ENCODE data around the gene LMAN2L. TPM values are rescaled to one million over a fixed set of nuclear protein-coding genes. Genes with fewer than 3 reads are reported as not detected.
A peak's percentile ranks its signal among the peaks of the same experiment; 100 is the strongest.

Gene LMAN2L
- total and polyA plus RNA-seq, 4 donors: 5.1 to 15.7 (median 12.1) TPM

GRCh38 chr2:96689431-96689991 is 50.4 kb downstream of the LMAN2L start:
- no peaks in the 10 kb centered on the region for H3K36me3 ChIP-seq (ENCODE audit: control insufficient read depth in 1 of 2, insufficient read depth in 2 of 2, low read length in 1 of 2)
- no peaks in the 10 kb centered on the region for H3K9me3 ChIP-seq (ENCODE audit: control insufficient read depth, low read length)
- 92 to 95% methylated on average over 14 of the region's 14 CpGs for WGBS, 2 donors
- intact Hi-C loops (cut with DNase I): no loop called here
- no peak overlapping the region for H3K27ac ChIP-seq (ENCODE audit: low read depth in 1 of 2, low read length in 2 of 2)
- DNase-seq (peak in 1 of 2 donors; percentile 70), ATAC-seq (ENCODE audit: low FRiP score) (no peak)
- H3K4me3 ChIP-seq (ENCODE audit: low read length in 2 of 2): no peak overlapping the region
- H3K4me1 ChIP-seq (ENCODE audit: control insufficient read depth in 1 of 2, insufficient read depth in 2 of 2, low read length in 2 of 2): no peaks in the 10 kb centered on the region
- H3K27me3 ChIP-seq (ENCODE audit: control insufficient read depth in 1 of 2, insufficient read depth in 2 of 2, low read length in 1 of 2): no peaks in the 10 kb centered on the region

GRCh38 chr2:96688649-96689430 is 51.0 kb downstream of the LMAN2L start:
- Histone ChIP-seq H3K4me1 (ENCODE audit: control insufficient read depth in 1 of 2, insufficient read depth in 2 of 2, low read length in 2 of 2) (no peaks in the 10 kb centered on the region), H3K27ac (ENCODE audit: low read depth in 1 of 2, low read length in 2 of 2) (no peak overlapping the region), H3K36me3 (ENCODE audit: control insufficient read depth in 1 of 2, insufficient read depth in 2 of 2, low read length in 1 of 2) (no peaks in the 10 kb centered on the region), H3K27me3 (ENCODE audit: control insufficient read depth in 1 of 2, insufficient read depth in 2 of 2, low read length in 1 of 2) (no peaks in the 10 kb centered on the region), H3K9me3 (ENCODE audit: control insufficient read depth, low read length) (no peaks in the 10 kb centered on the region), H3K4me3 (ENCODE audit: low read length in 2 of 2) (no peak overlapping the region)
- intact Hi-C loops (cut with DNase I): no loop called here
- ATAC-seq (ENCODE audit: low FRiP score): no peak
- WGBS, 2 donors: 95 to 97% methylated on average over 10 to 11 of the region's 11 CpGs
- DNase-seq: no peak

DNA sequence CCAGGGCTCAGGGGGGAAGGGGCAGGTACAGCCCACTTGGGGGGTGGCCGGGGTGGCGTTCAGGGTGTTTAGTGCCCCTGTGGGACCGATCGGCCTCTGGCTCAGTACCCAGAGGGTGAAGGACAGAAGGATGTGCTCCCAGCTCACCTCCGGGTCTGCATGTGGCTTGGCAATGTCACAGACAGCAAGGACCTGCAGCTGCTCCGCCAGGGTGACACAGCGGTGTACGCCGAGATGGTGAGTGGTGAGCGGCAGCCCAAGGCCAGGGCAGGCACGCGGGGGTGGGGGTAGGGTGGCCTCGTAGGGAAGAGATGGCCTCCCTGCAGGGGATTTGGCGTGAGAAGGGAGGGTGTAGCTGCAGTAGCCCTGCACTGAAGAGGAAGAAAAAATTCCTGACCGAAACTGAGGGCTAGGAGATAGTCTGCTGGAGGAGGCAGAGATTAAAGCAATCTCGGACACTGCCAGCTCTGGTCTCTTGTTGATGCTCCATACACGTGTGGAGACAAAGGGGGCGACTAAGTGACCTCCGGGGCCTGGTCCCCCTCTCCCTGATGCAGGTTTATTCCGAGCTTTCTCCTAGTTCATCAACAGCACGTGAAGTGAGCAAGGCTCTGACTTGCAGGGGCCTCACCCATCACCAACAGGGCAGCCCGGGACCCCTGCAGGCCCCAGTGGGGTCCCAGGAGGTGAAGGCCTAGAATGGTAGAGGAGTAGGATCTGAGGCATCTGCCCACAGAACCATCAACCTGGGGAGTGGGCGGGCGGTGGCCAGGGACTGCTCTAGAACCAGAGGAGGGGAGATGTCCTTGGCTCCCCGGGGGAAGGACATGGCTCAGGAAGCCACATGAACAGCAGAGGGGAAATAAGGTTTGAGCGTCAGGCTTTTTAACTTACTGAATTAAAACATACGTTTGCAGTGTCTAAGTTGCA is 51.9 kb downstream of the LMAN2L start:
- no peaks in the 10 kb centered on the region for H3K9me3 ChIP-seq (ENCODE audit: control insufficient read depth, low read length)
- DNase-seq (no peak), ATAC-seq (ENCODE audit: low FRiP score) (no peak)
- intact Hi-C loops (cut with DNase I): no loop called here
- no peaks in the 10 kb centered on the region for H3K27me3 ChIP-seq (ENCODE audit: control insufficient read depth in 1 of 2, insufficient read depth in 2 of 2, low read length in 1 of 2)
- 91% methylated on average over 27 of the region's 27 CpGs for WGBS, 2 donors
- H3K27ac ChIP-seq (ENCODE audit: low read depth in 1 of 2, low read length in 2 of 2): no peak overlapping the region
- no peaks in the 10 kb centered on the region for H3K36me3 ChIP-seq (ENCODE audit: control insufficient read depth in 1 of 2, insufficient read depth in 2 of 2, low read length in 1 of 2)
- H3K4me1 ChIP-seq (ENCODE audit: control insufficient read depth in 1 of 2, insufficient read depth in 2 of 2, low read length in 2 of 2): no peaks in the 10 kb centered on the region
- H3K4me3 ChIP-seq (ENCODE audit: low read length in 2 of 2): no peak overlapping the region

GRCh38 chr2:96687266-96687665 is 52.6 kb downstream of the LMAN2L start:
- H3K9me3 ChIP-seq (ENCODE audit: control insufficient read depth, low read length): no peaks in the 10 kb centered on the region
- H3K27me3 ChIP-seq (ENCODE audit: control insufficient read depth in 1 of 2, insufficient read depth in 2 of 2, low read length in 1 of 2): no peaks in the 10 kb centered on the region
- H3K4me1 ChIP-seq (ENCODE audit: control insufficient read depth in 1 of 2, insufficient read depth in 2 of 2, low read length in 2 of 2): no peaks in the 10 kb centered on the region
- WGBS, 2 donors: 96% methylated on average over 3 of the region's 3 CpGs
- H3K36me3 ChIP-seq (ENCODE audit: control insufficient read depth in 1 of 2, insufficient read depth in 2 of 2, low read length in 1 of 2): no peaks in the 10 kb centered on the region
- no peak for ATAC-seq (ENCODE audit: low FRiP score)
- DNase-seq: no peak
- no peak overlapping the region for H3K27ac ChIP-seq (ENCODE audit: low read depth in 1 of 2, low read length in 2 of 2)
- H3K4me3 ChIP-seq (ENCODE audit: low read length in 2 of 2): no peak overlapping the region
- intact Hi-C loops (cut with DNase I): no loop called here

- DNase-seq (peak in 1 of 2 donors; percentile 72), ATAC-seq (ENCODE audit: low FRiP score) (no peak)
- intact Hi-C loops (cut with DNase I): no loop called here
- Histone ChIP-seq H3K4me3 (ENCODE audit: low read length in 2 of 2) (no peak overlapping the region), H3K36me3 (ENCODE audit: control insufficient read depth in 1 of 2, insufficient read depth in 2 of 2, low read length in 1 of 2) (no peaks in the 10 kb centered on the region), H3K27ac (ENCODE audit: low read depth in 1 of 2, low read length in 2 of 2) (no peak overlapping the region), H3K4me1 (ENCODE audit: control insufficient read depth in 1 of 2, insufficient read depth in 2 of 2, low read length in 2 of 2) (no peaks in the 10 kb centered on the region), H3K27me3 (ENCODE audit: control insufficient read depth in 1 of 2, insufficient read depth in 2 of 2, low read length in 1 of 2) (no peaks in the 10 kb centered on the region), H3K9me3 (ENCODE audit: control insufficient read depth, low read length) (no peaks in the 10 kb centered on the region)
- 64 to 73% methylated on average over 19 of the region's 19 CpGs for WGBS, 2 donors
These were observed 54.0 kb downstream of the LMAN2L start for GRCh38 chr2:96685577-96686459.

- WGBS, 2 donors: 59 to 61% methylated on average over 16 of the region's 16 CpGs
- DNase-seq (no peak), ATAC-seq (ENCODE audit: low FRiP score) (no peak)
- H3K27me3 ChIP-seq (ENCODE audit: control insufficient read depth in 1 of 2, insufficient read depth in 2 of 2, low read length in 1 of 2): no peaks in the 10 kb centered on the region
- H3K27ac ChIP-seq (ENCODE audit: low read depth in 1 of 2, low read length in 2 of 2): no peak overlapping the region
- H3K36me3 ChIP-seq (ENCODE audit: control insufficient read depth in 1 of 2, insufficient read depth in 2 of 2, low read length in 1 of 2): no peaks in the 10 kb centered on the region
- no peaks in the 10 kb centered on the region for H3K4me1 ChIP-seq (ENCODE audit: control insufficient read depth in 1 of 2, insufficient read depth in 2 of 2, low read length in 2 of 2)
- H3K9me3 ChIP-seq (ENCODE audit: control insufficient read depth, low read length): no peaks in the 10 kb centered on the region
- no peak overlapping the region for H3K4me3 ChIP-seq (ENCODE audit: low read length in 2 of 2)
- intact Hi-C loops (cut with DNase I): no loop called here
These were observed 54.8 kb downstream of the LMAN2L start for GRCh38 chr2:96684883-96685576.

DNA sequence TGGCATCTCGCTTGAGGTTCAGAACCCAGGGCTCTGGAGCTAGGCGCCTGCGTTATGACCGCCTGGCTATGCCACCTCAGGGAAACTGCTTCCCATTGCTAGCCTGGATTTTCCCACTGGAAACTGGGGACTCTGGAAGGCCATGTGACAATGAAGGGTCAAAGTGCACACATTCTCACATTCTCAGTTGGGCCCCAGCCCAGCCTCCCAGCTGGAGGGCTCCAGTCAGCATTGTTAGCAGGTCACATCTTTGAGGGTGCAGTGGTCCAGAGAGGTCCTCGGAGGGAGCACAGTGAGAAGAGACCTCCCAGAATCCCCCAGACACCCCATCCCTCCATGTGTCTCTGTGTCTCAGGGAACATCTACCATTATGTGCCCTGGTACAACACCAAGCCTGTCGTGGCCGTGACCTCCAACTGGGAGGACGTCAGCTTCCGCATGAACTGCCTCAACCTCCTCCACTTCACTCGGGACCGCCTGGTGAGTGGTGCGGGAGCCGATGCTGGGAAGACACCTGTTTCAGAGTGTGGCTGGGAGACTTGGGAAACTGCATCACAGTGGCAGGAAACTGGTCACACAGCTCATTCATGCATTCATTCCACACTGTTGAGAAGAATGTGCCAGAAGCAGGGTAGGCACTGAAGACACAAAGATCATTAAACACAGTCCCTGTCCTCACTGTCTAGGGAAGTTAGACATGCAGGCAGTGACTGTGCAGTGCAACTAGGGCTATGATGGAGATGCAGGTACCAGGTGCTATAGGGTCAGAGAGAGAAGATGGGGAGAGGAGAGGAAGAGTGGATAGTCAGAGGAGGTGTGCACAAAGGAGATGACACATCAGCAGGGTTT is 55.7 kb downstream of the LMAN2L start:
- H3K27ac ChIP-seq (ENCODE audit: low read depth in 1 of 2, low read length in 2 of 2): no peak overlapping the region
- 96% methylated on average over 13 of the region's 13 CpGs for WGBS, 2 donors
- no peak overlapping the region for H3K4me3 ChIP-seq (ENCODE audit: low read length in 2 of 2)
- intact Hi-C loops (cut with DNase I): no loop called here
- H3K4me1 ChIP-seq (ENCODE audit: control insufficient read depth in 1 of 2, insufficient read depth in 2 of 2, low read length in 2 of 2): no peaks in the 10 kb centered on the region
- no peaks in the 10 kb centered on the region for H3K27me3 ChIP-seq (ENCODE audit: control insufficient read depth in 1 of 2, insufficient read depth in 2 of 2, low read length in 1 of 2)
- no peak for ATAC-seq (ENCODE audit: low FRiP score)
- H3K36me3 ChIP-seq (ENCODE audit: control insufficient read depth in 1 of 2, insufficient read depth in 2 of 2, low read length in 1 of 2): no peaks in the 10 kb centered on the region
- H3K9me3 ChIP-seq (ENCODE audit: control insufficient read depth, low read length): no peaks in the 10 kb centered on the region
- DNase-seq: no peak
